Liver (tissue), 9 donors: ENCODE data around the gene TXN2. TPM values are rescaled to one million over a fixed set of nuclear protein-coding genes. Genes with fewer than 3 reads are reported as not detected.

Experiments used
- DNase-seq: peaks from one replicate; pipeline ENCODE4 v3.0.0-alpha.2; 2017; ENCODE audit warnings: low spot score
- H3K27ac ChIP-seq, 2 donors: one replicate each; pipeline ENCODE4 v1.7.0; 2013; ENCODE audit warnings: inconsistent platforms in 2 of 2, low read length in 2 of 2, control low read depth in 1 of 2, low read depth in 1 of 2, mild to moderate bottlenecking in 1 of 2
- H3K27me3 ChIP-seq, 4 donors: one replicate each; pipeline versions ENCODE4 v1.6.1 to v1.7.0; 2013; ENCODE audit warnings: low read length in 3 of 4, inconsistent platforms in 1 of 4, mild to moderate bottlenecking in 1 of 4, moderate library complexity in 1 of 4; ENCODE audit not compliant: control insufficient read depth in 4 of 4, insufficient read depth in 4 of 4
- H3K36me3 ChIP-seq, 4 donors: one replicate each; pipeline versions ENCODE4 v1.6.1 to v1.7.0; 2013; ENCODE audit warnings: low read length in 3 of 4, mild to moderate bottlenecking in 3 of 4, low read depth in 1 of 4, moderate library complexity in 1 of 4; ENCODE audit not compliant: control insufficient read depth in 4 of 4, insufficient read depth in 3 of 4
- H3K4me1 ChIP-seq, 4 donors: one replicate each; pipeline versions ENCODE4 v1.6.1 to v1.7.0; 2013; ENCODE audit warnings: low read length in 3 of 4, mild to moderate bottlenecking in 3 of 4, moderate library complexity in 1 of 4; ENCODE audit not compliant: control insufficient read depth in 4 of 4, insufficient read depth in 4 of 4
- H3K4me3 ChIP-seq, 3 donors: one replicate each; pipeline versions ENCODE4 v1.6.1 to v1.7.0; 2013; ENCODE audit warnings: low read length in 3 of 3, control low read depth in 1 of 3, low read depth in 1 of 3, mild to moderate bottlenecking in 1 of 3
- H3K9ac ChIP-seq, 2 donors: one replicate each; pipeline ENCODE4 v1.7.0; 2013; ENCODE audit warnings: low read length in 2 of 2, mild to moderate bottlenecking in 2 of 2, moderate library complexity in 2 of 2, control low read depth in 1 of 2, low read depth in 1 of 2
- H3K9me3 ChIP-seq, 4 donors: one replicate each; pipeline versions ENCODE4 v1.6.1 to v1.7.0; 2013; ENCODE audit warnings: low read length in 3 of 4; ENCODE audit not compliant: control insufficient read depth in 4 of 4
- CTCF ChIP-seq: fragments of 150-350 bp; IDR thresholded peaks from 2 replicates; pipeline ENCODE4 v1.5.1; 2017; ENCODE audit warnings: improper control_type of control experiment, low read depth, low read length; ENCODE audit not compliant: missing input control
- EGR1 ChIP-seq, 2 donors: IDR thresholded peaks; 2 replicates each; pipeline ENCODE4 v1.6.1; 2016 to 2018; ENCODE audit warnings: antibody characterized with exemption in 2 of 2, low read depth in 2 of 2
- FOXA1 ChIP-seq: IDR thresholded peaks from 2 replicates; pipeline ENCODE4 v1.6.1; 2016; ENCODE audit warnings: antibody characterized with exemption
- FOXA2 ChIP-seq: IDR thresholded peaks from 2 replicates; pipeline ENCODE4 v1.6.1; 2016; ENCODE audit warnings: antibody characterized with exemption
- GABPA ChIP-seq, 2 donors: IDR thresholded peaks in 1 of 2; conservative IDR thresholded peaks in 1 of 2; 2 replicates each; pipeline ENCODE4 v1.6.1; 2016; ENCODE audit warnings: antibody characterized with exemption in 2 of 2, mild to moderate bottlenecking in 1 of 2, moderate library complexity in 1 of 2
- HNF4A ChIP-seq, 2 donors: conservative IDR thresholded peaks; 2 replicates each; pipeline ENCODE4 v1.6.1; 2016; ENCODE audit warnings: antibody characterized with exemption in 2 of 2, mild to moderate bottlenecking in 2 of 2
- HNF4G ChIP-seq: IDR thresholded peaks from 2 replicates; pipeline ENCODE4 v1.6.1; 2016; ENCODE audit warnings: antibody characterized with exemption
- JUND ChIP-seq, 2 donors: IDR thresholded peaks; 2 replicates each; pipeline ENCODE4 v1.6.1; 2016; ENCODE audit warnings: antibody characterized with exemption in 2 of 2
- MAX ChIP-seq: IDR thresholded peaks from 2 replicates; pipeline ENCODE4 v1.6.1; 2016; ENCODE audit warnings: antibody characterized with exemption
- NR2F2 ChIP-seq: IDR thresholded peaks from 2 replicates; pipeline ENCODE4 v1.6.1; 2016; ENCODE audit warnings: antibody characterized with exemption
- RAD21 ChIP-seq, 2 donors: IDR thresholded peaks; 2 replicates each; pipeline ENCODE4 v1.6.1; 2016; ENCODE audit warnings: antibody characterized with exemption in 2 of 2, mild to moderate bottlenecking in 2 of 2
- RXRA ChIP-seq, 2 donors: IDR thresholded peaks; 2 replicates each; pipeline ENCODE4 v1.6.1; 2017 to 2018; ENCODE audit warnings: antibody characterized with exemption in 2 of 2, mild to moderate bottlenecking in 1 of 2
- SP1 ChIP-seq: IDR thresholded peaks from 2 replicates; pipeline ENCODE4 v1.6.1; 2018; ENCODE audit warnings: antibody characterized with exemption, mild to moderate bottlenecking
- TAF1 ChIP-seq: conservative IDR thresholded peaks from 2 replicates; pipeline ENCODE4 v1.6.1; 2016; ENCODE audit warnings: antibody characterized with exemption, mild to moderate bottlenecking
- YY1 ChIP-seq: IDR thresholded peaks from 2 replicates; pipeline ENCODE4 v1.6.1; 2016; ENCODE audit warnings: antibody characterized with exemption, mild to moderate bottlenecking
- WGBS: extraction: QIAGEN DNeasy Blood & Tissue Kit; methylation state at CpG from one replicate; pipeline ENCODE4 v1.1.7; 2013; 5-methylcytosine and 5-hydroxymethylcytosine counted together
- polyA plus RNA-seq, 2 donors: library from polyadenylated mRNA; stranded (reverse) in 1 of 2; unstranded in 1 of 2; fragments of 200-250 nt in 1 of 2; fragments of >200 nt in 1 of 2; fragmentation: Nextera tagmentation in 1 of 2; extraction: Ambion mirVana in 1 of 2; gene quantifications; one replicate each; pipeline versions ENCODE4 v1.2.1 to v1.2.3, GENCODE V29; 2013 to 2015
- total RNA-seq, 2 donors: library from RNA; depleted of rRNA; stranded (reverse); fragments of >200 nt; gene quantifications; one replicate each; pipeline ENCODE4 v1.2.3, GENCODE V29; 2014
- TF ChIP-seq, protein P1 (sequence below): IDR thresholded peaks from 2 replicates; pipeline ENCODE4 v1.6.1; 2016; ENCODE audit warnings: antibody characterized with exemption, mild to moderate bottlenecking
- TF ChIP-seq, protein P2 (sequence below): IDR thresholded peaks from 2 replicates; pipeline ENCODE4 v1.6.1; 2016; ENCODE audit warnings: antibody characterized with exemption
- TF ChIP-seq, protein P3 (sequence below): IDR thresholded peaks from 2 replicates; pipeline ENCODE4 v1.6.1; 2016; ENCODE audit warnings: antibody characterized with exemption
- donor health status: healthy.
- donor health status: healthy.
- donor health status: healthy.
- donor health status: healthy.
- donor health status: healthy.

TXN2 gene
- total and polyA plus RNA-seq, 4 donors = 27.5 to 154 (median 73.4) TPM

DNA sequence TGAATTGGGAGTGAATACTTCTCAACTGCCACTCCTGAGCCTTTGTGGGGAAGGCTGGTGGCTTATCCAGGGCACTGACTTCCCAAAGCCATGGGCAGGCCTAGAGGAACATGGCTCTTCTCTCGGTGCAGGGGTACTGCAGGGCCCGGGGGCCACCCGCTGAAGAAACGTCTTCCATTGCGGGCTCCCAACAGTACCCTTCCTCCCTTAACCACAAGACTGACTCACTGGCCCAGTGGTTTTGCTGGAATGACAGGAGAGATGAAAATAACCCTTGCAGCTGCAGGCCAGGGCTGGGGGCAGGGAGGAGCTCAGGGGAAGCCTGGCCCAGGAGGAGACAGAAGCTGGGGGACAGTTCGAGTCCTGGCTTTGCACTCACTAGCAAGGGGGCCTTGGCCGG, 13.5 kb downstream of the TXN2 start:
- H3K9ac ChIP-seq = no peak overlapping the region
- 91% methylated on average over 7 of the region's 7 CpGs for WGBS

DNA sequence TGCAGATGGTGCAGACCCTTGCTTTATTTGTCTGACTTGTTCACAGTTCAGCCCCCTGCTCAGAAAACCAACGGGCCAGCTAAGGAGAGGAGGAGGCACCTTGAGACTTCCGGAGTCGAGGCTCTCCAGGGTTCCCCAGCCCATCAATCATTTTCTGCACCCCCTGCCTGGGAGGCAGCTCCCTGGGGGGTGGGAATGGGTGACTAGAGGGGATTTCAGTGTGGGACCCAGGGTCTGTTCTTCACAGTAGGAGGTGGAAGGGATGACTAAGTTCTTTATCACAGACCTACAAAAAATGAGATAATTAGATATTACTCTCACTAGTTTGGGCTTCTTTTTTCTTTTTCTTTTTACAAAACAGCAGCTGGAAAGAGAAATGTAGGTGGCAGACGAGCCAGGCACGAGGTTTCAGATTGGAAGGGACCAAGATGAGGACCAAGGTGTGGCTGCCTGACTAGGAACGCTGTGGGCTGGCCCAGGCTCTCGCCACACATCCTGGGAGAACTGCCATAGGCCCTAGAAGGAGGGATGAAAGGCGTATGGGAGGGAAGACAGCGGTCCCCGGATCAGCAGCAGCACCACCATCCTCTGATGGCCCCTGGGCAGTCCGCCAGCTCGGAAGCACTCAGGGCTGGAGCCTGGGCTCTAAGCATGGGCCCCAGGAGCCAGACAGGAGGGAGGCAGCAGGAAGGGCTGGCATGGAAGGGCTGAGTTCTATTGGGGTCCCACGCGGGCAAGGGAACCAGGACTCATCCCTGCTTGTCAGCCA, 14.2 kb downstream of the TXN2 start:
- Histone ChIP-seq H3K4me3 (no peak overlapping the region), H3K36me3 (peaks cover 1 to 9% (median 3%) of the 10 kb centered on the region in 4 donors), H3K27me3 (no peaks in the 10 kb centered on the region), H3K27ac (peak overlapping the region in 1 of 2 donors; percentile 4), H3K9me3 (no peaks in the 10 kb centered on the region), H3K4me1 (peaks cover 2 to 6% (median 3%) of the 10 kb centered on the region in 4 donors), H3K9ac (no peak overlapping the region)
- no peak for DNase-seq
- 80% methylated on average over 14 of the region's 14 CpGs for WGBS
- TF ChIP-seq GABPA (IDR thresholded peaks at IDR 0.05 in 1 of 2, conservative IDR thresholded peaks at IDR 0.05 in 1 of 2) (no peak), JUND (IDR thresholded peaks at IDR 0.05) (no peak), FOXA2 (no peak), SP1 (no peak), EGR1 (IDR thresholded peaks at IDR 0.05; ENCODE audit: low read depth in 2 of 2) (no peak), FOXA1 (no peak), NR2F2 (no peak), HNF4G (no peak), HNF4A (conservative IDR thresholded peaks at IDR 0.05) (no peak), RXRA (IDR thresholded peaks at IDR 0.05) (no peak), RAD21 (IDR thresholded peaks at IDR 0.05) (no peak), CTCF (no peak)
- TF ChIP-seq, protein P1, sequence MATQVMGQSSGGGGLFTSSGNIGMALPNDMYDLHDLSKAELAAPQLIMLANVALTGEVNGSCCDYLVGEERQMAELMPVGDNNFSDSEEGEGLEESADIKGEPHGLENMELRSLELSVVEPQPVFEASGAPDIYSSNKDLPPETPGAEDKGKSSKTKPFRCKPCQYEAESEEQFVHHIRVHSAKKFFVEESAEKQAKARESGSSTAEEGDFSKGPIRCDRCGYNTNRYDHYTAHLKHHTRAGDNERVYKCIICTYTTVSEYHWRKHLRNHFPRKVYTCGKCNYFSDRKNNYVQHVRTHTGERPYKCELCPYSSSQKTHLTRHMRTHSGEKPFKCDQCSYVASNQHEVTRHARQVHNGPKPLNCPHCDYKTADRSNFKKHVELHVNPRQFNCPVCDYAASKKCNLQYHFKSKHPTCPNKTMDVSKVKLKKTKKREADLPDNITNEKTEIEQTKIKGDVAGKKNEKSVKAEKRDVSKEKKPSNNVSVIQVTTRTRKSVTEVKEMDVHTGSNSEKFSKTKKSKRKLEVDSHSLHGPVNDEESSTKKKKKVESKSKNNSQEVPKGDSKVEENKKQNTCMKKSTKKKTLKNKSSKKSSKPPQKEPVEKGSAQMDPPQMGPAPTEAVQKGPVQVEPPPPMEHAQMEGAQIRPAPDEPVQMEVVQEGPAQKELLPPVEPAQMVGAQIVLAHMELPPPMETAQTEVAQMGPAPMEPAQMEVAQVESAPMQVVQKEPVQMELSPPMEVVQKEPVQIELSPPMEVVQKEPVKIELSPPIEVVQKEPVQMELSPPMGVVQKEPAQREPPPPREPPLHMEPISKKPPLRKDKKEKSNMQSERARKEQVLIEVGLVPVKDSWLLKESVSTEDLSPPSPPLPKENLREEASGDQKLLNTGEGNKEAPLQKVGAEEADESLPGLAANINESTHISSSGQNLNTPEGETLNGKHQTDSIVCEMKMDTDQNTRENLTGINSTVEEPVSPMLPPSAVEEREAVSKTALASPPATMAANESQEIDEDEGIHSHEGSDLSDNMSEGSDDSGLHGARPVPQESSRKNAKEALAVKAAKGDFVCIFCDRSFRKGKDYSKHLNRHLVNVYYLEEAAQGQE = no peak
- TF ChIP-seq, protein P2, sequence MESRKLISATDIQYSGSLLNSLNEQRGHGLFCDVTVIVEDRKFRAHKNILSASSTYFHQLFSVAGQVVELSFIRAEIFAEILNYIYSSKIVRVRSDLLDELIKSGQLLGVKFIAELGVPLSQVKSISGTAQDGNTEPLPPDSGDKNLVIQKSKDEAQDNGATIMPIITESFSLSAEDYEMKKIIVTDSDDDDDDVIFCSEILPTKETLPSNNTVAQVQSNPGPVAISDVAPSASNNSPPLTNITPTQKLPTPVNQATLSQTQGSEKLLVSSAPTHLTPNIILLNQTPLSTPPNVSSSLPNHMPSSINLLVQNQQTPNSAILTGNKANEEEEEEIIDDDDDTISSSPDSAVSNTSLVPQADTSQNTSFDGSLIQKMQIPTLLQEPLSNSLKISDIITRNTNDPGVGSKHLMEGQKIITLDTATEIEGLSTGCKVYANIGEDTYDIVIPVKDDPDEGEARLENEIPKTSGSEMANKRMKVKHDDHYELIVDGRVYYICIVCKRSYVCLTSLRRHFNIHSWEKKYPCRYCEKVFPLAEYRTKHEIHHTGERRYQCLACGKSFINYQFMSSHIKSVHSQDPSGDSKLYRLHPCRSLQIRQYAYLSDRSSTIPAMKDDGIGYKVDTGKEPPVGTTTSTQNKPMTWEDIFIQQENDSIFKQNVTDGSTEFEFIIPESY = no peak
- TF ChIP-seq, protein P3, sequence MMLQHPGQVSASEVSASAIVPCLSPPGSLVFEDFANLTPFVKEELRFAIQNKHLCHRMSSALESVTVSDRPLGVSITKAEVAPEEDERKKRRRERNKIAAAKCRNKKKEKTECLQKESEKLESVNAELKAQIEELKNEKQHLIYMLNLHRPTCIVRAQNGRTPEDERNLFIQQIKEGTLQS = no peak

More for the DNA sequence above, 13.5 kb downstream of the TXN2 start:
- H3K27ac ChIP-seq = no peak overlapping the region
- peaks cover 2 to 15% (median 6%) of the 10 kb centered on the region in 4 donors for H3K36me3 ChIP-seq
- H3K27me3 ChIP-seq = no peaks in the 10 kb centered on the region
- no peak for TF ChIP-seq NR2F2
- no peak for TF ChIP-seq HNF4A (conservative IDR thresholded peaks at IDR 0.05)
- TF ChIP-seq YY1 = no peak
- TF ChIP-seq EGR1 (IDR thresholded peaks at IDR 0.05; ENCODE audit: low read depth in 2 of 2) = no peak
- no peak for TF ChIP-seq TAF1
- TF ChIP-seq FOXA1 = no peak
- no peak for TF ChIP-seq JUND (IDR thresholded peaks at IDR 0.05)
- no peak for TF ChIP-seq RAD21 (IDR thresholded peaks at IDR 0.05)
- TF ChIP-seq RXRA (IDR thresholded peaks at IDR 0.05) = no peak
- TF ChIP-seq HNF4G = no peak
- TF ChIP-seq CTCF = no peak
- TF ChIP-seq MAX = no peak
- TF ChIP-seq FOXA2 = no peak
- DNase-seq = no peak
- H3K4me3 ChIP-seq = no peak overlapping the region
- peaks cover 2 to 6% (median 3%) of the 10 kb centered on the region in 4 donors for H3K4me1 ChIP-seq
- no peaks in the 10 kb centered on the region for H3K9me3 ChIP-seq
